ENCODE results near the gene C15orf40. TPM values are rescaled to one million over a fixed set of nuclear protein-coding genes. Genes with fewer than 3 reads are reported as not detected.

The C15orf40 gene
- total and polyA plus RNA-seq, 9 of the 15 experiments (the other 6 are each of a cell fraction or from before 2014, with no cell fraction given) = 15.9 to 52.0 (median 27.0) TPM

DNA sequence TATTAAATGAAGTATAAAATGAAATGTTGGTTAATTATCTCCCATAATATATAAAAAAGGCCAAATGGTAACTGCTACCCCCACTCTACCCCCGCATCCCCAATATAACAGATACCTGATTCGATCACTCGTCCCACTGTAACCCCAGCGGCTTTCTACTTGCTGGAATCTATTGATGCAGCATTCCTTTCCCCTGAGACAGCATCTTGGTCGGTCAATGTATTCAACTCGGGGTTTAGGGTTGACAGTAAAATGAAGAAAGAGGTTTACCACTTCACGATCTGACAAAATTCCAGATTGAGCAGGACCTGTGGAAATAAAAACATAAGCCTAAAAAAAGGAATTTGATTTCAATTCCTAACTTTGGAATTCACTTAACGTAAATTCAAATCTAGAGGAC lies 18.6 kb upstream of the C15orf40 start (continued):
- TF ChIP-seq MYC (IDR thresholded peaks at IDR 0.05; ENCODE audit: low read depth, low read length) (no peak), MYC (CRISPR knock-in tag; IDR thresholded peaks at IDR 0.05; ENCODE audit: borderline replicate concordance, low read depth) (no peak), YBX1 (IDR thresholded peaks at IDR 0.05) (no peak), KLF13 (tag; IDR thresholded peaks at IDR 0.05; ENCODE audit: borderline replicate concordance, low read depth) (no peak), KAT7 (CRISPR knock-in tag; IDR thresholded peaks at IDR 0.05; ENCODE audit: borderline replicate concordance) (no peak), POLR3A (IDR thresholded peaks at IDR 0.05; ENCODE audit: borderline replicate concordance, extremely low read depth, insufficient read depth, insufficient read length) (no peak), NFATC3 (IDR thresholded peaks at IDR 0.05) (no peak)

DNA sequence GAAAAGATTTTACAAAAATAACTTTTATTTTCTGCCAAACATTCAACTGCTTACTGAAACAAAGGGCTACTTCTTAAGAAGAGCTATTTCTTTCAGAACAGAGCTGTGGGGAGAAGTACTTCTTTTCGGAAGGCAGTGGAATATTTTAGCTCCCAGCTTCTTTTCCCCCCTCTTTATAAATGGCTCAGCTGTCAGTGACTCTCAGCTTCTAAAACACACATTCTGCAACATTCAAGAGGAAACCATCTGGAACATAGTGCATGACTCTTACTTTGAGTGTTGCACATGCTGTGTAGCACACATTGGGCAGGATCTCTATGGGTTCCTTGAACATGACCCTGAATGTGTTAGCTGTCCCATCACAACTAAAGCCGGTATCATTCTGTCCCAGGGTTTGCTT lies 7.0 kb upstream of the C15orf40 start:
- Histone ChIP-seq H3K9me3 (replicated peaks; ENCODE audit: control insufficient read depth, insufficient read depth, low read depth, low read length) (no peaks in the 10 kb centered on the region), H3K27me3 (ENCODE audit: control insufficient read depth in 2 of 2, insufficient read depth in 2 of 2, low read length in 2 of 2) (no peaks in the 10 kb centered on the region), H3K79me2 (ENCODE audit: control insufficient read depth, insufficient read depth, low read length) (no peaks in the 10 kb centered on the region; the same call in 2 of the 3 replicates), H3K4me3 (no peak overlapping the region), H3K4me1 (replicated peaks in 1 of 2; ENCODE audit: control insufficient read depth in 2 of 2, insufficient read depth in 2 of 2, low read length in 2 of 2) (peaks cover 10% of the 10 kb centered on the region in 2 experiments; a peak in 4 of 5 replicates), H3K36me3 (ENCODE audit: control insufficient read depth, insufficient read depth, low read length) (peaks cover 53% of the 10 kb centered on the region), H2AFZ (ENCODE audit: low read depth, low read length) (no peak overlapping the region), H3K4me2 (ENCODE audit: insufficient read depth, low read length) (no peak overlapping the region), H3K9ac (ENCODE audit: insufficient read depth in 1 of 2, low read depth in 2 of 2, low read length in 2 of 2) (no peak overlapping the region), H3K9me1 (ENCODE audit: control insufficient read depth, insufficient read depth, low read length) (no peaks in the 10 kb centered on the region), H3K27ac (ENCODE audit: extremely low read depth, low read depth, low read length) (no peak overlapping the region), H4K20me1 (replicated peaks; ENCODE audit: control insufficient read depth, insufficient read depth, low read length) (no peaks in the 10 kb centered on the region)
- in situ Hi-C loops (cut with MboI) = no loop called here
- intact Hi-C loops (cut with micrococcal nuclease) = no loop called here
- BruUV-seq (replicated peaks) = no TSS peak
- FAIRE-seq = no peak
- POLR2A ChIA-PET = no interaction called here
- ATAC-seq = no peak
- DNase-seq (ENCODE audit: extremely low read depth in 1 of 4, low spot score in 3 of 4) = no peak
- 94% methylated on average over 2 of the region's 2 CpGs for WGBS (ENCODE audit: insufficient coverage, low coverage, missing lambda C conversion rate)
- CTCF ChIA-PET (ENCODE audit: low intra/inter-chr PET ratio) = no interaction called here
- TF ChIP-seq SPI1 (IDR thresholded peaks at IDR 0.05; ENCODE audit: borderline replicate concordance, low read depth, low read length) = no peak
- no peak for TF ChIP-seq PCBP1 (IDR thresholded peaks at IDR 0.05; ENCODE audit: low read depth, low read length, poor library complexity, severe bottlenecking)
- TF ChIP-seq ZNF445 (CRISPR knock-in tag; IDR thresholded peaks at IDR 0.05; ENCODE audit: low read depth) = no peak
- TF ChIP-seq HMGN3 (IDR thresholded peaks at IDR 0.05; ENCODE audit: borderline replicate concordance, extremely low read depth, insufficient read length, low read depth, low read length) = no peak
- no peak for TF ChIP-seq TOE1 (IDR thresholded peaks at IDR 0.05; ENCODE audit: borderline replicate concordance)
- TF ChIP-seq TOE1 (CRISPR knock-in tag; IDR thresholded peaks at IDR 0.05; ENCODE audit: borderline replicate concordance, low read depth) = no peak
- no peak for TF ChIP-seq HLTF (IDR thresholded peaks at IDR 0.05)
- no peak for TF ChIP-seq ZNF431 (CRISPR knock-in tag; IDR thresholded peaks at IDR 0.05)
- TF ChIP-seq, protein P1, sequence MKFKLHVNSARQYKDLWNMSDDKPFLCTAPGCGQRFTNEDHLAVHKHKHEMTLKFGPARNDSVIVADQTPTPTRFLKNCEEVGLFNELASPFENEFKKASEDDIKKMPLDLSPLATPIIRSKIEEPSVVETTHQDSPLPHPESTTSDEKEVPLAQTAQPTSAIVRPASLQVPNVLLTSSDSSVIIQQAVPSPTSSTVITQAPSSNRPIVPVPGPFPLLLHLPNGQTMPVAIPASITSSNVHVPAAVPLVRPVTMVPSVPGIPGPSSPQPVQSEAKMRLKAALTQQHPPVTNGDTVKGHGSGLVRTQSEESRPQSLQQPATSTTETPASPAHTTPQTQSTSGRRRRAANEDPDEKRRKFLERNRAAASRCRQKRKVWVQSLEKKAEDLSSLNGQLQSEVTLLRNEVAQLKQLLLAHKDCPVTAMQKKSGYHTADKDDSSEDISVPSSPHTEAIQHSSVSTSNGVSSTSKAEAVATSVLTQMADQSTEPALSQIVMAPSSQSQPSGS (CRISPR knock-in tag; IDR thresholded peaks at IDR 0.05) = no peak
- TF ChIP-seq ZNF551 (CRISPR knock-in tag; IDR thresholded peaks at IDR 0.05) = no peak
- no peak for TF ChIP-seq NFE2L1 (tag; IDR thresholded peaks at IDR 0.05; ENCODE audit: borderline replicate concordance, low read depth)

Measured in K562 (cell line).